ENCODE results near the gene ZBTB49.

The ZBTB49 gene

GRCh38 chr4:4358093-4358854 lies 68.2 kb downstream of the ZBTB49 start:
- DNase-seq (ENCODE audit: low spot score), result no peak
- no peak for TF ChIP-seq CTCF (IDR thresholded peaks at IDR 0.05; ENCODE audit: borderline replicate concordance, control extremely low read depth, extremely low read depth, insufficient read depth, missing control alignments)
- in situ Hi-C loops (cut with MboI; ENCODE audit: low sequenced_read_pairs, unreplicated experiment), result no loop called here

DNA sequence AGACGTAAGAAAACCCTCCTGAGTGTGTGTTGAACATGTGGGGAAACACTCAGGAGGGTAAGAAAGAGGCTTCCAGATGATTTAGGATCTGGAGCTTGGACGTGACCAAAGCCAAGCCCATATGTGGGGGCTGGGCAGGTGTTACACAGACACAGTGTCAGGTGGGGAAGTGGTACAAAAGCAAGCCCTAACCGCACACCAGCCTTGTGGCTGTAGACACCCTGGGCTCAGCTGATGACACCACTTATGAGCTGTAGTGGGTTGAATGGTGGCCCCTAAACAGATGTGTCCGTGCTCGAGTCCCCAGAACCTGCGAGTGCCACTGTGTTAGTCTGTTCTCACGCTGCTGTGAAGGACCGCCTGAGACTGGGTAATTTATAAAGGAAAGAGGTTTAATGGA lies 71.8 kb downstream of the ZBTB49 start:
- DNase-seq (ENCODE audit: low spot score), result no peak
- in situ Hi-C loops (cut with MboI; ENCODE audit: low sequenced_read_pairs, unreplicated experiment), result no loop called here
- no peak for TF ChIP-seq CTCF (IDR thresholded peaks at IDR 0.05; ENCODE audit: borderline replicate concordance, control extremely low read depth, extremely low read depth, insufficient read depth, missing control alignments)

GRCh38 chr4:4362991-4363697 lies 73.1 kb downstream of the ZBTB49 start:
- in situ Hi-C loops (cut with MboI; ENCODE audit: low sequenced_read_pairs, unreplicated experiment), result no loop called here
- no peak for DNase-seq (ENCODE audit: low spot score)
- TF ChIP-seq CTCF (IDR thresholded peaks at IDR 0.05; ENCODE audit: borderline replicate concordance, control extremely low read depth, extremely low read depth, insufficient read depth, missing control alignments), result no peak

DNA sequence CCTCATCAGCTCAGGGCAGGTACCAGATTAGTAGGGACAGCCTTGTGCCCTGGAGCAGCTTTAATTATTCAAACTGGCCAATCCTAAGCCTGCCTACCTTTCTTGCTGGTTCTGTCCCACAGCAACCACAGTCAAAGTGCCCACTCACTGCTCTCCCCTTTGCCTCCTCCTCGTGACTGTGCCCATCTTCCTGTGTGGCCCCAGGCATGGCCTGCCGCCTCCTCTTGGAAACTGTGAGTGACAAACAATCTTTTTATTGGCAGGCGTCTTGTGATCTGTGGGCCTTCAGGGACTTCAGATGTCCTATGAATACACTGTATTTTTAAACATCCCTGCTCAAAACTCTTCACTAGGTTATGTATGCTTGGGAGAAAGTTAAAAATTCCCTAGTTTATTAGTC lies 74.0 kb downstream of the ZBTB49 start:
- no peak for DNase-seq (ENCODE audit: low spot score)
- TF ChIP-seq CTCF (IDR thresholded peaks at IDR 0.05; ENCODE audit: borderline replicate concordance, control extremely low read depth, extremely low read depth, insufficient read depth, missing control alignments), result no peak
- in situ Hi-C loops (cut with MboI; ENCODE audit: low sequenced_read_pairs, unreplicated experiment), result no loop called here

- DNase-seq (ENCODE audit: low spot score), result no peak
- in situ Hi-C loops (cut with MboI; ENCODE audit: low sequenced_read_pairs, unreplicated experiment), result no loop called here
- no peak for TF ChIP-seq CTCF (IDR thresholded peaks at IDR 0.05; ENCODE audit: borderline replicate concordance, control extremely low read depth, extremely low read depth, insufficient read depth, missing control alignments)
Measured at GRCh38 chr4:4364486-4365208, 74.6 kb downstream of the ZBTB49 start.

DNA sequence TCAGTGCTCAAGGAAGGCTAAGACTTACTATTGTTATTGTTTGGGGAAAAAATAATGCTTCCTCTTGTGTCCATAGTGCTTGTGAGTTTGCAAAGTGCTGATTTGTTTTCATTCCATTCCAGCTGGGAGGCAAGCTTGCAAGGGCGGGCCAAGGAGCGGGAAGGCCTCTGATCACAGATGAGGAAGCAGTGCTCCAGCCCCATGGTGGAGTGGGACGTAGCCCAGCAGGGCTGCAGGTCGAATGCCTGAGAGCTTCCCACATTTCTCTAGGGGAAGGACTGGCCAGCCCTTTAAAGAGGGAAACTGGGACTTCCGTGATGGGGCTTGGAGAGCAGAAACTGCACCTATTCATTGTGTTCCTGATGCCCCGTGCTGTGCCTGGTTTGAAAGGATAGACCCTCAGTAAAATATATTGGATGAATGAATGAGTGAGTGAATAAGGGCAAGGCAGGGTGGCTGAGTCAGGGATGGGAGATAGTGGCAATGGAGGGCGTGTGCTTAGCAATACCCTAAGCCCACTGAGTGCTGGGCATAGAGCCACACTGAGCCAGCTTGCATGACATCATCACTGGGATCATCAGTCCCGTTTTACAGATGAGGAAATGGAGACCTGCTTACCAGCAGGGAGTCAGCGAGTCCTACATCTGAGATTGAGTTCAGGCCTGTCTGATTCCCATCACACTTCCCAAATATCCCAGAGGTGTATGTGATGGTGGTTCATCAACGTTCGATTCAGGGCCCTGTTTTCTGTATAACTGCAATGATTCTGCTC lies 78.9 kb downstream of the ZBTB49 start:
- no peak for TF ChIP-seq CTCF (IDR thresholded peaks at IDR 0.05; ENCODE audit: borderline replicate concordance, control extremely low read depth, extremely low read depth, insufficient read depth, missing control alignments)
- DNase-seq (ENCODE audit: low spot score), result no peak
- in situ Hi-C loops (cut with MboI; ENCODE audit: low sequenced_read_pairs, unreplicated experiment), result no loop called here
